B cell (primary cell): ENCODE data around the gene PCDHB7.

ENCODE experiments used
- EZH2 ChIP-seq: IDR thresholded peaks from 2 replicates; pipeline ENCODE4 v1.6.1; 2012; ENCODE audit warnings: borderline replicate concordance, low read depth, mild to moderate bottlenecking, moderate library complexity, low read length; ENCODE audit not compliant: insufficient read depth, poor library complexity, severe bottlenecking
- TF ChIP-seq, protein P1 (sequence below): fragments of 200-600 bp; IDR thresholded peaks from one replicate; pipeline ENCODE4 v1.8.0; 2022; ENCODE audit warnings: antibody characterized with exemption, mild to moderate bottlenecking

DNA sequence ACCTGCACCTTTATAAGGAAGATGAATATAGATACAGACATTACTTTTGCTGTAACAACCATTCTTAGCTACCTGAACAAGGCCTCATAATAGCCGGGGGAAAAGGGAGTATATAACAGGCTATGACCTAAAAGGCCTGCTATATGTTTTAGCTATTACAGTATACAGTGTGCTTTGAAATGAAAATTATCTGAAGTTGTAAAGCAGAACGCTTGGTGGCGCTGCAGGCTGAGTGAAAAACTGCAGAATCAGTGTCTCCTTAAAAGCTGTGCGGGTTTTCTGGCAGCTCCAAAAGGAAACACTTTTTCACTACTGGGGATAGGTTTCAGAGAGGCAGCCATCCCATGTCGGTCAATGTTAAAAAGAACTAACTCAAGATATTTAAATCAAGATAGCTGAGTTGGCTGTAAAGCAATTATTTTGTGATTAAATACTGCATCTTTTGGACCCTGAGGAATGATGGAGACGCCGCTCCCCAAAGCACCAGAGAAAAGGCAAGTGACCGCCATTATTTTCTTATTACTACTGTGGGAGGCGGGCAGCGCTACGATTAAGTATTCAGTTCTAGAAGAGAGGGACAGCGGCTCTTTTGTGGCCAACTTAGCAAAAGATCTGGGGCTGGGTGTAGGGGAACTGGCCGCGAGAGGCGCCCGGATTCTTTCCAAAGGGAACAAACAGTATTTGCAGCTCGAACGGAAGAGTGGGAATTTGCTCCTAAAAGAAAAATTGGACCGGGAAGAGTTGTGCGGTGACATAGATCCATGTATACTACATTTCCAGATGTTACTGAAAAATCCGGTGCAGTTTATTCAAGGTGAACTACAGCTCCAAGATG lies 16.7 kb upstream of the PCDHB7 start:
- TF ChIP-seq, protein P1, sequence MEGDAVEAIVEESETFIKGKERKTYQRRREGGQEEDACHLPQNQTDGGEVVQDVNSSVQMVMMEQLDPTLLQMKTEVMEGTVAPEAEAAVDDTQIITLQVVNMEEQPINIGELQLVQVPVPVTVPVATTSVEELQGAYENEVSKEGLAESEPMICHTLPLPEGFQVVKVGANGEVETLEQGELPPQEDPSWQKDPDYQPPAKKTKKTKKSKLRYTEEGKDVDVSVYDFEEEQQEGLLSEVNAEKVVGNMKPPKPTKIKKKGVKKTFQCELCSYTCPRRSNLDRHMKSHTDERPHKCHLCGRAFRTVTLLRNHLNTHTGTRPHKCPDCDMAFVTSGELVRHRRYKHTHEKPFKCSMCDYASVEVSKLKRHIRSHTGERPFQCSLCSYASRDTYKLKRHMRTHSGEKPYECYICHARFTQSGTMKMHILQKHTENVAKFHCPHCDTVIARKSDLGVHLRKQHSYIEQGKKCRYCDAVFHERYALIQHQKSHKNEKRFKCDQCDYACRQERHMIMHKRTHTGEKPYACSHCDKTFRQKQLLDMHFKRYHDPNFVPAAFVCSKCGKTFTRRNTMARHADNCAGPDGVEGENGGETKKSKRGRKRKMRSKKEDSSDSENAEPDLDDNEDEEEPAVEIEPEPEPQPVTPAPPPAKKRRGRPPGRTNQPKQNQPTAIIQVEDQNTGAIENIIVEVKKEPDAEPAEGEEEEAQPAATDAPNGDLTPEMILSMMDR: no peak
- TF ChIP-seq EZH2: no peak
